GM12873 (cell line): ENCODE data around the gene KIF17.

ENCODE experiments used
- CTCF ChIP-seq: IDR thresholded peaks from 2 replicates; pipeline ENCODE4 v1.5.1; 2012; ENCODE audit warnings: low read depth, mild to moderate bottlenecking, moderate library complexity, low read length, control low read depth; ENCODE audit not compliant: insufficient read depth; ENCODE audit errors: missing control alignments

Gene KIF17

GRCh38 chr1:20740781-20741180, 23.0 kb upstream of the KIF17 start:
- no peak for TF ChIP-seq CTCF

- TF ChIP-seq CTCF: no peak
These were observed 21.4 kb upstream of the KIF17 start for GRCh38 chr1:20739225-20739624.

DNA sequence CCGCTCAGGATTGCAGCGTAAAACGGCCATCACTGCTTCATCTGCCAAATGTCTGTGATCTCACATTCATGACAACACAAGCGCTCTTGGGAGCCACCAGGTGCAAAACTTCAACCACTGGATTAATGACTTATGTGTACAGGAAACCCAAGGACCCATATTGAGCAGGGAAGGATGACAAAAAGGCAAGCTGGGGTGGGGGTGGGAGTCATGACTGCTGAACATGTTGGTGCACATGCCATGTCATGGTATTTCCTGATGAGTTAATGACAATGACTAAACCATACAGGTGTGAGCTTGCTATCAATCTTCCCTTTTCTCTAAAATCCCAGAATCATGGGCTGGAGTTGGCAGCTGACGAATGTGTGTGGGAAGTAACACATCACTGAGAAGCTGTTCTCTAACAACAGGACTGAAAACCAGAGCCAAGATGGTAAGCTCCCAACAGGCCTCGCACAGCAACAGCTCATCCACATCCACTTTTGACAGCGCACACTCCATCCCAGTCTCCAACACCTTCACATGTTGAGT, 17.8 kb upstream of the KIF17 start:
- no peak for TF ChIP-seq CTCF

- no peak for TF ChIP-seq CTCF
These were observed 15.7 kb upstream of the KIF17 start for GRCh38 chr1:20733360-20733975.

GRCh38 chr1:20732588-20733359, 15.0 kb upstream of the KIF17 start, which contains the start of gene SH2D5:
SH2D5 (minus strand) TSS chr1:20732703; CDS start chr1:20728044, 4,659 bp downstream.
- peak; percentile 50 for TF ChIP-seq CTCF

GRCh38 chr1:20732071-20732587, 14.3 kb upstream of the KIF17 start:
- no peak for TF ChIP-seq CTCF
